Measurements from ENCODE around the gene TRPC5OS. TPM values are rescaled to one million over a fixed set of nuclear protein-coding genes. Genes with fewer than 3 reads are reported as not detected.

The TRPC5OS gene
- polyA plus RNA-seq, 3 donors: 0.01 TPM; not detected in 2

- 74 to 83% (median 74%) methylated on average over 3 of the region's 3 CpGs for WGBS, 3 donors
These were observed 5.7 kb downstream of the TRPC5OS start for GRCh38 chrX:111881715-111882114.

DNA sequence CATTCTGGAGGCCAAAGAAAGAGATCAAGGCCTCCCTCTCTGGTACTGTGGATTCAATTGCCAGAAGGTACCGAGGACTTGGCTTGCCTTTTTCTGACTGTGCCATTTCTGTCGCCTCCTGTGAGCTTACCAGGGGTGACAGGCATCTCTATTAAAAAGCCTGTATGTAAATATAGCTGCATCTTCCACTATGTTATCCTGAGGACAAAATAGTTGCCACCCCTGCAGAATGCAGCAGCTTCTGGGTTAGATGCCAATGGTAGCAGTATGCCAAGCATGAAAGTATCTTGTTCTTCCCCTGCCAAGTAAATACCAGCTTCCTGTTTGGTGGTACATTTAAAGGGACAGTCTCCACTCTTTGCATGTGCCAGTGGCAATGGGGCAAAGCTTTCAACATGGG, 10.7 kb downstream of the TRPC5OS start:
- 90 to 98% (median 94%) methylated on average over 2 of the region's 2 CpGs for WGBS, 3 donors
- no peak overlapping the region for H3K27ac ChIP-seq (ENCODE audit: low read depth, low read length)

More at GRCh38 chrX:111881715-111882114, 5.7 kb downstream of the TRPC5OS start:
- H3K27ac ChIP-seq (ENCODE audit: low read depth, low read length): no peak overlapping the region

DNA sequence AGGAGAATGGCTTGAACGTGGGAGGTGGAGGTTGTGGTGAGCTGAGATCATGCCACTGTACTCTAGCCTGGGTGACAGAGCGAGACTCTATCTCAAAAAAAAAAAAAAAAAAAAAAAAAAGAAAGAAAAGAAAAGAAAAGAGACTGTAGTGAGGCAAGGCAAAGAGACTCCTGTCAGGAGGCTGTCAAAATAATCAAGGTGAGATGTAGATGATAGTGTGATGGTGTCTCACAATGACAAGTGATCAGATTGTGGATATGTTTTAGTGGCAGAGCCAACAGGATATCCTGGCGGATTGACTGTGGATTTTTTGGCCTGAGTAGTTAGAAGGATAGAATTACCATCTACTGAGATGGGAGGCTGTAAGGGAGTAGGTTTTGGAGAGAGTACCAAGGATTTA, 12.6 kb downstream of the TRPC5OS start:
- no peak overlapping the region for H3K27ac ChIP-seq (ENCODE audit: low read depth, low read length)
- 58 to 92% (median 73%) methylated on average over 3 of the region's 3 CpGs for WGBS, 3 donors

DNA sequence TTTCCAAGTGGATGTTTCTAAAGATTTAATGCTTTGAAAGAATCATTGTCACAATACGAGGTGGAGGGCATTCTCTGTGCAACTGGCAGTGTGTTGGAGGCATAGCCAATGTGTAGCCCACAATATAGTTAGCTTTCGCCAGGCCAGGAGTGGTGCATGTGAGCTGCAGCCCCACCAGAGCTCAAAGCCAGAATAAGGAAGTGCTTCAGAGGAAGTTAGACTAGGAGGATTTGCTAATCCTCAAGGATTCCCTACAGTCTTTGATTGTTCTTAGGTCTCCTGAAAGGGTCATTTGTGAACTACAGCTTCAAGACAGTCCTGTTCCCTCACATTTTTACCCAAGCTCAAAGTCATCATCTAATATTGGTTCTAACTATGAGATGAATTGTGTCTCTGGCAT, 16.4 kb downstream of the TRPC5OS start:
- WGBS, 3 donors: 66 to 96% (median 74%) methylated on average over 2 of the region's 2 CpGs

GRCh38 chrX:111896148-111896547, 20.2 kb downstream of the TRPC5OS start:
- WGBS, 3 donors: 79 to 91% (median 81%) methylated on average over 7 of the region's 7 CpGs
- H3K27ac ChIP-seq (ENCODE audit: low read depth, low read length): no peak overlapping the region

More for the DNA sequence above, 16.4 kb downstream of the TRPC5OS start:
- H3K27ac ChIP-seq (ENCODE audit: low read depth, low read length): no peak overlapping the region

GRCh38 chrX:111914398-111915090, 38.6 kb downstream of the TRPC5OS start:
- WGBS, 3 donors: 46 to 66% (median 55%) methylated on average over 6 to 7 of the region's 7 CpGs

DNA sequence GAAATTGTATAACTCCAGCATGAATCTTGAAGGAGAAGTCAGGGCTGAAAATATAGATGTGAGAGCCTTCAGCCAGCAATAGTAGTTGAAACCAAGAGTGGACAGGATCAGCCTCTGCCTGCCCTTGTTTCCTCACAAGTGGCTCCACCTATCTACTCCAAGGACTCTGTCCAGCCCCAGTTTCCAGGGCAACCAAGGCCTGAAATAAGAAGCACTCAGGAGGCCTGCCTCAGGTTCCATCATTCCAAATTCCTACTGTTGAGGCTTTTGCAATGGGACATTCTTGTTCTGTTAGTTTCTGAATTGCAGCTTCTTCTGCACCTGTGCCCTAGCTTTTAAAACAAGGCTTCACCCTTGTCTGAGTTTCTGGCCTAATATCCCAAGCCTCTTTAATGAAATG, 41.6 kb downstream of the TRPC5OS start:
- no peak overlapping the region for H3K27ac ChIP-seq (ENCODE audit: low read depth, low read length)

More at GRCh38 chrX:111914398-111915090, 38.6 kb downstream of the TRPC5OS start:
- no peak overlapping the region for H3K27ac ChIP-seq (ENCODE audit: low read depth, low read length)

DNA sequence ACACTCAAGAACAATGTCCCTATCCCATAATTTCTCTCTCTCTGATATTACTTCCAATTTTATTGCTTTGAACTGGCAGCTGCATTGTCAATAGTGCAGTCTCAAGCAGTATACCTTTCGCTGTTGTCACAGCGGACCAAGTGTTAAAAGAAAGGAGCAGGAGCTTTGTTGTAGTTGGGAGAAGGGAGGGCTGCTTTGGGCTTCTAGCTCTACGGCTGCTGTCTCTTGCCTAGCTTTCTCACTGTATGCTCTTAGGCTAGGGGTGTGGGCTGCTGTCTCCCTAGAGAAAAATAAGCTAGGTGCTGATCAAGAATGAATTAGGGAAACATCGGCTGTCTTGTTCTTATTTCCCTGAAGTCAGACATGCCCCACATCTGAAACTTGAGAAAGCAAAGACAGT, 52.5 kb downstream of the TRPC5OS start:
- WGBS, 3 donors: 72 to 78% (median 75%) methylated on average over 4 of the region's 4 CpGs
- no peak overlapping the region for H3K27ac ChIP-seq (ENCODE audit: low read depth, low read length)

Other genes starting within 250 kb of the TRPC5OS start
- 10 to 100 TPM; 14.8 to 45.2 (median 35.8) TPM for gene ALG13, start 195.0 kb upstream of the TRPC5OS start, polyA plus RNA-seq
- not detected for gene TRPC5, start 206.6 kb downstream of the TRPC5OS start, polyA plus RNA-seq
- not detected for gene RTL4, start 206.8 kb downstream of the TRPC5OS start, polyA plus RNA-seq